SK-N-SH (cell line): ENCODE measurements around the gene UBAC2. TPM values are rescaled to one million over a fixed set of nuclear protein-coding genes. Genes with fewer than 3 reads are reported as not detected.
"Not testable (repeated sequence)": the region's sequence is repeated elsewhere in the genome, so short reads cannot be mapped to it uniquely, and the experiment has no call there.

Experiments
- CTCF ChIA-PET: fragments of 300-600, 350-600 bp; formaldehyde crosslinking; extraction: SDS; loops from one replicate; lab custom pipeline; 2021; lab: Yijun Ruan, JAX
- POLR2A ChIA-PET: fragments of 350-600 bp; sonication (Branson Sonifier 250); formaldehyde crosslinking; extraction: SDS; loops from one replicate; lab custom pipeline; 2020; ENCODE audit warnings: antibody characterized with exemption, inconsistent platforms; lab: Yijun Ruan, JAX
- DNase-seq: peaks from one replicate; pipeline ENCODE4 v3.0.0; 2012
- H2AFZ ChIP-seq: fragments of 200-600 bp; sonication (generic); 2 replicates; pipeline ENCODE4 v1.8.1; 2016; ENCODE audit warnings: antibody characterized with exemption, mild to moderate bottlenecking, low read depth
- H3F3A ChIP-seq: fragments of 200-600 bp; sonication (generic); replicated peaks from 2 replicates; pipeline ENCODE3; 2016; ENCODE audit warnings: antibody characterized with exemption, mild to moderate bottlenecking; ENCODE audit not compliant: insufficient read depth
- H3K27ac ChIP-seq, 2 experiments: fragments of 200-500 bp in 1 of 2; fragments of 200-600 bp in 1 of 2; sonication (Bioruptor generic) in 1 of 2; sonication (generic), shearing (Covaris generic) in 1 of 2; 2 replicates each; pipeline versions ENCODE4 v1.5.1 to v1.6.1; 2014 to 2016; ENCODE audit warnings: low read depth in 2 of 2, inconsistent platforms in 1 of 2, low read length in 1 of 2, mild to moderate bottlenecking in 1 of 2, mixed read lengths in 1 of 2
- H3K27me3 ChIP-seq: fragments of 200-600 bp; sonication (generic), shearing (Covaris generic); 2 replicates; pipeline ENCODE4 v1.6.1; 2016; ENCODE audit warnings: mixed run types; ENCODE audit not compliant: insufficient read depth
- H3K36me3 ChIP-seq, 2 experiments: fragments of 200-500 bp in 1 of 2; fragments of 200-600 bp in 1 of 2; sonication (Bioruptor generic) in 1 of 2; sonication (generic) in 1 of 2; replicated peaks in 1 of 2; 2 replicates each; pipeline versions ENCODE3 to v1.5.1; 2014 to 2016; ENCODE audit warnings: low read length in 1 of 2, mild to moderate bottlenecking in 1 of 2; ENCODE audit not compliant: insufficient read depth in 2 of 2, control insufficient read depth in 1 of 2
- H3K4me1 ChIP-seq, 2 experiments: fragments of 200-500 bp in 1 of 2; fragments of 200-600 bp in 1 of 2; sonication (Bioruptor generic) in 1 of 2; sonication (generic), shearing (Covaris generic) in 1 of 2; 2 replicates each; pipeline versions ENCODE4 v1.5.1 to v1.6.1; 2014 to 2016; ENCODE audit warnings: low read depth in 1 of 2, low read length in 1 of 2, mixed run types in 1 of 2; ENCODE audit not compliant: insufficient read depth in 2 of 2, control insufficient read depth in 1 of 2
- H3K4me2 ChIP-seq: fragments of 200-600 bp; sonication (generic), shearing (Covaris generic); 2 replicates; pipeline ENCODE4 v1.6.1; 2017; ENCODE audit warnings: mixed run types
- H3K4me3 ChIP-seq, 2 experiments: fragments of 200-500 bp in 1 of 2; fragments of 200-600 bp in 1 of 2; sonication (Bioruptor generic) in 1 of 2; sonication (generic), shearing (Covaris generic) in 1 of 2; 2 replicates each; pipeline versions ENCODE4 v1.5.1 to v1.8.1; 2014 to 2016; ENCODE audit warnings: low read depth in 2 of 2, inconsistent platforms in 1 of 2, low read length in 1 of 2, mild to moderate bottlenecking in 1 of 2, mixed read lengths in 1 of 2, moderate library complexity in 1 of 2
- H3K79me2 ChIP-seq: fragments of 200-600 bp; sonication (generic); 2 replicates; pipeline ENCODE4 v1.8.1; 2017; ENCODE audit warnings: mild to moderate bottlenecking; ENCODE audit not compliant: insufficient read depth
- H3K9ac ChIP-seq: fragments of 200-600 bp; sonication (generic); 2 replicates; pipeline ENCODE4 v1.6.1; 2017; ENCODE audit warnings: mixed run types
- H3K9me2 ChIP-seq: fragments of 200-600 bp; sonication (generic); 2 replicates; pipeline ENCODE4 v1.6.1; 2017; ENCODE audit warnings: mixed run types
- H3K9me3 ChIP-seq: fragments of 200-600 bp; sonication (generic); 2 replicates; pipeline ENCODE4 v1.6.1; 2017; ENCODE audit warnings: mixed run types, mild to moderate bottlenecking, moderate library complexity
- H4K20me1 ChIP-seq: fragments of 200-600 bp; sonication (generic); 2 replicates; pipeline ENCODE4 v1.6.1; 2017; ENCODE audit warnings: mild to moderate bottlenecking, mixed run types; ENCODE audit not compliant: insufficient read depth
- EP300 ChIP-seq, 2 experiments: IDR thresholded peaks; 2 replicates each; pipeline versions ENCODE4 v1.4.0 to v1.6.1; 2012; ENCODE audit warnings: borderline replicate concordance in 1 of 2, low read depth in 1 of 2, low read length in 1 of 2
- GABPA ChIP-seq: IDR thresholded peaks from 2 replicates; pipeline ENCODE4 v1.4.0; 2012; ENCODE audit warnings: low read depth, mild to moderate bottlenecking
- GATA2 ChIP-seq: sonication (generic); formaldehyde crosslinking; IDR thresholded peaks from 2 replicates; pipeline ENCODE4 v1.5.0; 2020; ENCODE audit warnings: mild to moderate bottlenecking, missing genetic modification reagents
- JUND ChIP-seq: IDR thresholded peaks from 2 replicates; pipeline ENCODE4 v1.4.0; 2012
- MXI1 ChIP-seq: IDR thresholded peaks from 2 replicates; pipeline ENCODE4 v1.6.1; 2012; ENCODE audit warnings: mild to moderate bottlenecking, low read depth, low read length, improper control_type of control experiment
- RFX5 ChIP-seq: IDR thresholded peaks from 2 replicates; pipeline ENCODE4 v1.6.1; 2012; ENCODE audit warnings: mild to moderate bottlenecking, improper control_type of control experiment, low read length
- SMC3 ChIP-seq: IDR thresholded peaks from 2 replicates; pipeline ENCODE4 v1.6.1; 2012; ENCODE audit warnings: low read depth, low read length, improper control_type of control experiment
- YY1 ChIP-seq: IDR thresholded peaks from 2 replicates; pipeline ENCODE4 v1.4.0; 2012; ENCODE audit warnings: low read depth, mild to moderate bottlenecking
- WGBS: methylation state at CpG from one replicate; pipeline ENCODE4 v1.1.6; 2017; ENCODE audit warnings: low lambda C conversion rate; 5-methylcytosine and 5-hydroxymethylcytosine counted together
- polyA plus RNA-seq, 3 experiments: library from polyadenylated mRNA; depleted of rRNA; stranded (reverse); fragments of >200 nt; gene quantifications; 2 replicates each; pipeline ENCODE4 v1.2.3, GENCODE V29; 2012

UBAC2 gene
- polyA plus RNA-seq, 1 of the 3 experiments (the other 2 are of a cell fraction) = 79.0 TPM

GRCh38 chr13:99392470-99393135 is 191.9 kb downstream of the UBAC2 start (continued):
- TF ChIP-seq EP300 (IDR thresholded peaks at IDR 0.05; ENCODE audit: borderline replicate concordance in 1 of 2, low read depth in 1 of 2, low read length in 1 of 2) (no peak), RFX5 (no peak)

GRCh38 chr13:99393391-99393790 is 192.7 kb downstream of the UBAC2 start:
- H3K4me2 ChIP-seq, H3K4me1 ChIP-seq, H3K79me2 ChIP-seq, H3K9me3 ChIP-seq, H2AFZ ChIP-seq, H4K20me1 ChIP-seq, H3K9me2 ChIP-seq, H3K36me3 ChIP-seq, CTCF ChIA-PET, POLR2A ChIA-PET, H3F3A ChIP-seq, H3K9ac ChIP-seq, DNase-seq, H3K4me3 ChIP-seq, H3K27me3 ChIP-seq, H3K27ac ChIP-seq: not testable (repeated sequence)
- WGBS = 93% methylated on average over 7 of the region's 7 CpGs

GRCh38 chr13:99393791-99394735 is 193.4 kb downstream of the UBAC2 start:
- Histone ChIP-seq H3K27me3 (no peaks in the 10 kb centered on the region), H3K27ac (no peak overlapping the region), H3F3A (no peaks in the 10 kb centered on the region), H3K4me2 (no peak overlapping the region), H3K4me3 (no peak overlapping the region), H3K9me2 (no peaks in the 10 kb centered on the region), H2AFZ (no peak overlapping the region), H3K9me3 (no peaks in the 10 kb centered on the region), H3K79me2 (no peaks in the 10 kb centered on the region), H3K9ac (no peak overlapping the region), H3K36me3 (no peaks in the 10 kb centered on the region), H4K20me1 (no peaks in the 10 kb centered on the region), H3K4me1 (no peaks in the 10 kb centered on the region)
- ChIA-PET CTCF (interaction anchor here (2.8 kb wide), 1 partner anchor 124 kb away, joined by 9 read pairs; no protein-coding TSS in a partner anchor), POLR2A (no interaction called here)
- no peak for DNase-seq
- TF ChIP-seq MXI1 (no peak), GATA2 (no peak)
- WGBS = 77% methylated on average over 20 of the region's 21 CpGs

- no peak overlapping the region for H3K4me3 ChIP-seq
- H4K20me1 ChIP-seq = no peaks in the 10 kb centered on the region
- WGBS = 91% methylated on average over 11 of the region's 11 CpGs
- no peaks in the 10 kb centered on the region for H3K36me3 ChIP-seq
- no peaks in the 10 kb centered on the region for H3K27me3 ChIP-seq
- ChIA-PET POLR2A (no interaction called here), CTCF (interaction anchor here (0.6 to 2.8 kb wide), 2 partner anchors 41 to 125 kb away, joined by 3 to 9 read pairs; no protein-coding TSS in a partner anchor)
- no peak for DNase-seq
- H3K4me1 ChIP-seq = no peaks in the 10 kb centered on the region
- H3K9ac ChIP-seq = no peak overlapping the region
- no peak overlapping the region for H2AFZ ChIP-seq
- H3F3A ChIP-seq = no peaks in the 10 kb centered on the region
- TF ChIP-seq RFX5 = no peak
- no peak for TF ChIP-seq GABPA
- no peak for TF ChIP-seq JUND
- TF ChIP-seq SMC3 = no peak
- no peak for TF ChIP-seq YY1
- H3K9me3 ChIP-seq = no peaks in the 10 kb centered on the region
- H3K4me2 ChIP-seq = no peak overlapping the region
- H3K9me2 ChIP-seq = no peaks in the 10 kb centered on the region
- no peaks in the 10 kb centered on the region for H3K79me2 ChIP-seq
- H3K27ac ChIP-seq = no peak overlapping the region
Measured at GRCh38 chr13:99395436-99395835, 194.8 kb downstream of the UBAC2 start.
